Progenitor cell of endocrine pancreas (in vitro differentiated cells): ENCODE measurements around the gene DBX1. TPM values are rescaled to one million over a fixed set of nuclear protein-coding genes. Genes with fewer than 3 reads are reported as not detected.

Experiments used
- DNase-seq: peaks from one replicate; pipeline ENCODE4 v3.0.0; 2021; ENCODE audit warnings: low spot score; ENCODE audit not compliant: unreplicated experiment
- H3K27ac Mint-ChIP-seq: 2 replicates; pipeline ENCODE4 v1.8.0; 2021; ENCODE audit warnings: mild to moderate bottlenecking, moderate library complexity, mixed read lengths
- H3K27me3 Mint-ChIP-seq: 2 replicates; pipeline ENCODE4 v1.8.0; 2021; ENCODE audit warnings: mixed read lengths
- H3K36me3 Mint-ChIP-seq: 2 replicates; pipeline ENCODE4 v1.8.0; 2022; ENCODE audit warnings: mixed read lengths; ENCODE audit not compliant: insufficient read depth
- H3K4me1 Mint-ChIP-seq: 2 replicates; pipeline ENCODE4 v1.8.0; 2021; ENCODE audit warnings: low read depth, mixed read lengths
- H3K4me3 Mint-ChIP-seq: 2 replicates; pipeline ENCODE4 v1.8.0; 2021; ENCODE audit warnings: low read depth, mild to moderate bottlenecking, moderate library complexity, mixed read lengths
- H3K9me3 Mint-ChIP-seq: 2 replicates; pipeline ENCODE4 v1.8.0; 2021; ENCODE audit warnings: low read depth, mixed read lengths
- total RNA-seq: library from RNA; stranded (reverse); gene quantifications from 2 replicates; pipeline ENCODE4 v1.2.1, GENCODE V29; 2021
- TF ChIP-seq, protein P1 (sequence below): fragments of 200-600 bp; sonication (generic); IDR thresholded peaks from one replicate; pipeline ENCODE4 v1.5.0; 2021; ENCODE audit warnings: antibody characterized with exemption, mild to moderate bottlenecking; ENCODE audit not compliant: unreplicated experiment

DBX1 gene
- total RNA-seq, 1 donor from 2014 or later = not detected

DNA sequence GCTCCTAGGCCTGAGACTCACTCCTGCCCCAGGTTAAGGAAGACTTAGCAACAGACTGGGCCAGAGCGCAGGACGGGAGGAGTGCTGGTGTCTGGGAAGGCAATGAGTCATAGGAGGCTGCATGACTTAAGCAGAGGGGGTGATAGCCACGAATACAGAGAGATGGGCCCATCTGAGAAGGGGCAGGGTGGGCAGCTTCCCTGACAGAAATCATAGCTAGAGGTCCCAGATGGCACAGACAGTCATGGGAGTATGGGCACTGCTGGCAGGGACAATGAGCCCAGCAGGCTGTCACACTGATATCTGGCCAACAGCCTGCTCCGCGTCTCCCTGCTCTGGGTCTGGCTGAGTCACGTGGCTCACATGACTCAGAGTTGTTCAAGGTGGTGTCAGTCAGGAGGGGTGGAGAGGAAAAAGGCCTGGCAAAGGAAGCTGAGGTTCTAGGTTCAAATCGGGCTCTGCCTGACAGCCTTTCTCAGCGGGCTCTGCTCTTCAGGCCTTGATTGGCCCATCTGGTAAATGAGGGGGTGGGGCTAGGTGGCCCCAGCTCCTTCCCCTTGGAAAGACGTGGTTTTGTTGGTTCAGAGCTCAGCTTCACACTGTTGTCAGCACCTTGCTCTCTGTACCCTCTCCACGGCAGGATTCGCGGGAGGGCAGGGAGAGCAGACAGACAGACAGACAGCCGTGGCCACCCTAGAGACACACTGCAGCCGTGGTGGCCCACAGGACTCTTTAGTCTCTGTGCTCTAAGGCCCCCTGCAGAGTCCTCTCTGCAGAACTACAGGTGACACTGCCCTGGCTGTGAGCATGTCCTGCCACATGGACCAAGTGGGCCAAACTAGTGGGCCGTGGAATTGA is 47.8 kb downstream of the DBX1 start:
- H3K36me3 Mint-ChIP-seq = peaks cover 21% of the 10 kb centered on the region
- DNase-seq = no peak
- no peak overlapping the region for H3K27ac Mint-ChIP-seq
- H3K27me3 Mint-ChIP-seq = no peaks in the 10 kb centered on the region
- H3K4me1 Mint-ChIP-seq = no peaks in the 10 kb centered on the region
- no peak overlapping the region for H3K4me3 Mint-ChIP-seq
- TF ChIP-seq, protein P1, sequence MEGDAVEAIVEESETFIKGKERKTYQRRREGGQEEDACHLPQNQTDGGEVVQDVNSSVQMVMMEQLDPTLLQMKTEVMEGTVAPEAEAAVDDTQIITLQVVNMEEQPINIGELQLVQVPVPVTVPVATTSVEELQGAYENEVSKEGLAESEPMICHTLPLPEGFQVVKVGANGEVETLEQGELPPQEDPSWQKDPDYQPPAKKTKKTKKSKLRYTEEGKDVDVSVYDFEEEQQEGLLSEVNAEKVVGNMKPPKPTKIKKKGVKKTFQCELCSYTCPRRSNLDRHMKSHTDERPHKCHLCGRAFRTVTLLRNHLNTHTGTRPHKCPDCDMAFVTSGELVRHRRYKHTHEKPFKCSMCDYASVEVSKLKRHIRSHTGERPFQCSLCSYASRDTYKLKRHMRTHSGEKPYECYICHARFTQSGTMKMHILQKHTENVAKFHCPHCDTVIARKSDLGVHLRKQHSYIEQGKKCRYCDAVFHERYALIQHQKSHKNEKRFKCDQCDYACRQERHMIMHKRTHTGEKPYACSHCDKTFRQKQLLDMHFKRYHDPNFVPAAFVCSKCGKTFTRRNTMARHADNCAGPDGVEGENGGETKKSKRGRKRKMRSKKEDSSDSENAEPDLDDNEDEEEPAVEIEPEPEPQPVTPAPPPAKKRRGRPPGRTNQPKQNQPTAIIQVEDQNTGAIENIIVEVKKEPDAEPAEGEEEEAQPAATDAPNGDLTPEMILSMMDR = no peak
- no peaks in the 10 kb centered on the region for H3K9me3 Mint-ChIP-seq

DNA sequence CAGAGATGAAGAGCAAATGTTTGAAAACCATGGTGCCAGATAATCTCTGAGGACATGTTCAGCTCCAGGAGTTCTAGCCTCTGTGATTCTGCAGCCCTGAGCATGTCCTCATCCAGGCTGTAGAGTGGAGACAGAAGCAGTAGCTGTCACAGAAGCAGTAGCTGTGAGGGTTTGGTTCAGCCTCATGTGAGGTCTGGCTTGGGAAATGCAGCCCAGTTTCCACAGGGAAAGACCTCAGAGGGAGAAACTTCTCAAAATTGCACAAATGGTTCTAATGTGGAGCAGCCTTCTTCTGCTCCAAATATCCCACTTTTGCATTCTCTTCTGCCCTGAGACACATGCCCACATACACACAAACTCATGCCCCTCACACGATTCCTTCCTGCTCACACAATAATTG is 48.4 kb downstream of the DBX1 start:
- Mint-ChIP-seq H3K4me3 (no peak overlapping the region), H3K4me1 (no peaks in the 10 kb centered on the region), H3K27ac (no peak overlapping the region), H3K9me3 (no peaks in the 10 kb centered on the region), H3K36me3 (peaks cover 19% of the 10 kb centered on the region), H3K27me3 (no peaks in the 10 kb centered on the region)
- no peak for DNase-seq
- TF ChIP-seq, protein P1 = no peak

DNA sequence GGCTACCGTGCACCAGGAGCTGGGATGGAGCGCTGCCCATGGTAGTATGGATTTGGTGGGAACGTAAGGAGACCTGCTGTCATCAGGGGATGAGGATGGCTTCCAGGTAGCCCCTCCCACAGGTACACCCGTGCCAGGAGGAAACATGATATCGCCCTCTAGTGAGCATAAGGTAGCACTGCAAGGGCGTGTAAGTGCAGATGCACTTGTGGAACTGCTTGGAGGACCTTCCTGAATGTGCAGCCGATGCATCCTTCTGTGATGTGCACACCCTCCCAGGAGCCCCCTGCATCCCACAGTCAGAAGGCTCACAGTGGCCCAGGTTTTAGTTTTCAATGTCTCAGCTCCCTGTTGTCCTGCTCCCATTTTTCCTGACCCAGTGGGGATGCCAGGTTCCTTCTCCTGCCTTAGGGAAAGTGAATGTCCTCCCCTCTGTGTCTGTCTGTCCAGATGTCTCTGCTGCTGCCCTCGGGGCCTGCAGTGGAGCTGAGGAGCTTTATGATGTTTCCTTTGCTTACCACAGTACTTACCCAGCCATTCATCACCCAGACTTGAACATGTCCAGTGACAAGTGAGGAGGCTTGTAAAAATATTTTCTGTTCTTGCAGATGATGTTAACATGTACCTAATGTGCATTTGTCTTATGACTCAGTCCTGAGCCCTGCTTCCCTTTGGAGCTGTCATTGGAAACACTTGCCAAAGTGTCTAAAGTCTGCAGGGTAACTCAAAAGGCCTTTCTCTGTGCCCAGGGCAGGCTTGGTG is 49.2 kb downstream of the DBX1 start:
- Mint-ChIP-seq H3K4me3 (no peak overlapping the region), H3K36me3 (peaks cover 18% of the 10 kb centered on the region), H3K9me3 (no peaks in the 10 kb centered on the region), H3K27ac (peak overlapping the region; percentile 49), H3K4me1 (no peaks in the 10 kb centered on the region), H3K27me3 (no peaks in the 10 kb centered on the region)
- DNase-seq = peak; percentile 52
- TF ChIP-seq, protein P1 = peak; percentile 87

DNA sequence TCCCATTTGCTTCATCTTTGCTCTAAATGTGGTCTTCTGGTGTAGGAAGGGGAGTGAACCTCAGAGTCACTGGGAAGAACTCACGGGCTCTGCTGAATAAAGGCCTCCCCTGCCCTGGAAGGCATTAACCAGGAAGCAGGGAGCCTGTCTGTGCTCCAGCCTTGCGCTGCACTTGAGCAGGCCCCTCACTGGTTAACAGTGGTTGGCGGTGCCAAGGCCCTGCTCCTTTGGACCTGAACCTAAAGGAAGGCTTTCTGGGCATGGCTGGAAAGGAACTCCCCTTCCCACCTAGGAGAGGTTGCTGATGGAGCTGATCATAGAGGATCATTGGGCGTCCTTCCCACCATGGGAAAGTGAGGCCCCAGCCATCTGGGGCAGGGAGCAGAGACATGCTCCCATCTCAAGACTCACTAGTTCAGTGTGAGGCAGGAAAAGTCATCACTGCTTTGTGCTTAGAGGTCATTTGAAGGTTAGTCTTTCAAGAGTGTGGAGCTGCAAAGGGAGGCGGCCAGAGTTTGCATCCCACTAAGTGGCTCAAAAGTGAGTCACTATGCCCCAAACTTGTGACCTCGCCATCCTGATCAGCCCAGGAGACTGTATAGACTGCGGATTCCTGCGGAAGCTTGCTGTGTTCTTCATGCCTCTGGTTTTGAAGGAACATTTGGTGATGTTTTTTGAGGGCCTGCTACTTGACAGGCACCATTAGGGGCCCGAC is 50.4 kb downstream of the DBX1 start:
- Mint-ChIP-seq H3K27ac (no peak overlapping the region), H3K27me3 (no peaks in the 10 kb centered on the region)

More for the DNA sequence above, 50.4 kb downstream of the DBX1 start:
- Mint-ChIP-seq H3K9me3 (no peaks in the 10 kb centered on the region), H3K36me3 (peaks cover 19% of the 10 kb centered on the region), H3K4me3 (no peak overlapping the region), H3K4me1 (no peaks in the 10 kb centered on the region)
- no peak for DNase-seq
- TF ChIP-seq, protein P1 = no peak

Other genes starting within 250 kb of the DBX1 start
- 21.4 and 22.2 TPM in 2 replicates for gene HTATIP2, start 203.2 kb upstream of the DBX1 start, total RNA-seq
- 12.2 and 19.3 TPM in 2 replicates for gene PRMT3, start 227.2 kb upstream of the DBX1 start, total RNA-seq